Cardiac atrium fibroblast (primary cell): ENCODE measurements around the gene PRR22. TPM values are rescaled to one million over a fixed set of nuclear protein-coding genes. Genes with fewer than 3 reads are reported as not detected.

Experiments
- total RNA-seq: library from RNA; depleted of rRNA; stranded (reverse); fragments of >200 nt; gene quantifications from 2 replicates; pipeline ENCODE4 v1.2.3, GENCODE V29; 2015

Gene PRR22
- total RNA-seq: 0.36 and 0.49 TPM in 2 replicates

GRCh38 chr19:5784581-5785147 lies at the start of gene PRR22:
Gene PRR22 (minus strand): TSS chr19:5784746. CDS start chr19:5784660, 86 bp downstream.

GRCh38 chr19:5804516-5805461 lies 20.2 kb upstream of the PRR22 start, which contains the start of gene NRTN:
Gene NRTN (plus strand): TSS chr19:5805067. CDS start chr19:5824166, 19,099 bp downstream.

GRCh38 chr19:5790559-5791520 lies 6.3 kb upstream of the PRR22 start, which contains the start of gene DUS3L:
Gene DUS3L (minus strand): TSS chr19:5791163. CDS start chr19:5791141, 22 bp downstream.

Other genes with a start within 250 kb of the PRR22 start
- gene TINCR, start 216.8 kb downstream of the PRR22 start, total RNA-seq: under 0.01 TPM in 1 of 2 replicates, not detected in the other
- 13.2 and 19.0 TPM in 2 replicates for gene SAFB2, start 162.0 kb downstream of the PRR22 start, total RNA-seq
- 16.6 and 28.2 TPM in 2 replicates for gene SAFB, start 161.7 kb downstream of the PRR22 start, total RNA-seq
- 50.9 and 81.3 TPM in 2 replicates for gene MICOS13, start 104.2 kb downstream of the PRR22 start, total RNA-seq
- gene HSD11B1L, start 103.7 kb downstream of the PRR22 start, total RNA-seq: 13.1 and 13.9 TPM in 2 replicates
- 711 and 1,265 TPM in 2 replicates for gene RPL36, start 94.5 kb downstream of the PRR22 start, total RNA-seq
- 92.7 and 95.5 TPM in 2 replicates for gene LONP1, start 64.6 kb downstream of the PRR22 start, total RNA-seq
- not detected in 2 replicates for gene CATSPERD, start 64.1 kb downstream of the PRR22 start, total RNA-seq
- gene DUS3L, start 6.4 kb upstream of the PRR22 start, total RNA-seq: 18.6 and 19.3 TPM in 2 replicates
- gene NRTN, start 20.3 kb upstream of the PRR22 start, total RNA-seq: not detected in 2 replicates
- gene FUT6, start 55.0 kb upstream of the PRR22 start, total RNA-seq: not detected in 2 replicates
- gene FUT3, start 66.7 kb upstream of the PRR22 start, total RNA-seq: not detected in 2 replicates
- not detected in 2 replicates for gene FUT5, start 85.8 kb upstream of the PRR22 start, total RNA-seq
- gene NDUFA11, start 119.0 kb upstream of the PRR22 start, total RNA-seq: 316 TPM in 2 replicates
- 3.2 and 4.7 TPM in 2 replicates for gene VMAC, start 120.1 kb upstream of the PRR22 start, total RNA-seq
- gene CAPS, start 129.5 kb upstream of the PRR22 start, total RNA-seq: 2.6 and 16.1 TPM in 2 replicates
- gene RANBP3, start 193.4 kb upstream of the PRR22 start, total RNA-seq: 44.0 and 48.8 TPM in 2 replicates